ENCODE results near the gene LDLR. TPM values are rescaled to one million over a fixed set of nuclear protein-coding genes. Genes with fewer than 3 reads are reported as not detected.
"Not testable (repeated sequence)": the region's sequence is repeated elsewhere in the genome, so short reads cannot be mapped to it uniquely, and the experiment has no call there.

LDLR gene
- polyA plus RNA-seq, 1 experiment: 49.6 TPM

DNA sequence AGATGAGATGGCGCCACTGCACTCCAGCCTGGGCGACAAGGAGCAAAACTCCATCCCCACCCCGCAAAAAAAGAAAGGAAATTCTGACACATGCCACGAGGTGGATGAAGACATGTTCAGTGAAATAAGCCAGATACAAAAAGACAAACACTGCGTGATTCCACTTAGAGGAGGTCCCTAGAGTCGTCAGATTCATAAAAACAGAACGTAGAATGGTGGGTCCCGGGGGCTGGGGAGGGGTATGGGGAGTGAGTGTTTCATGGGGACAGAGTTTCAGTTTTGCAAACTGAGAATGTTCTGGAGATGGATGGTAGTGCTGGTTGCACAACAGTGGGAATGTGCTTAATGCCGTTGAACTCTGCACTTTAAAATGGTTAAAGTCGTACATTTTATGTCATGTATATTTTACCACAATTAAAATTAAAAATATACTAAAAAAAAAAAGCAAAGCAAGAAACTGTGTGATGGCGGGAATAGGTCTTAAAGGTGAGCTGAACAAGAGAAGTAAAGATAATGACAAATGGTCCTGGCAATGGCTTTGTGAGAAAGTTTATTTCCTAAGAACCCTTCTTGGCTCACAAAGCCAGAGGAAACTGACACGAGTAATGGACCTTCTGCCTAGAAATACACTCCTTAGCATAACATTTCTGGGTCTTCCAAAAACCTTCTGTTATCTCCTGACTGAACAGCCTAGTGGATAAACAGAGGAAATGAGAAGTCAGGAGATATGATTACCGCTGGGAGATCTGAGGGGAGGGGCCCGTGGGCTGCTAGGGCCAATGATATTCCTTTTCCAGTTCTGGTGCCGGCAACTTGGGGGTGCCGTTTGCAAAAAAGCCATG is 70.6 kb downstream of the LDLR start:
- ChIA-PET CTCF (interaction anchor here (0.5 to 0.6 kb wide), 2 partner anchors 10 to 34 kb away, joined by 3 to 4 read pairs; no protein-coding TSS in a partner anchor), POLR2A (no interaction called here)
- TF ChIP-seq, protein P1, sequence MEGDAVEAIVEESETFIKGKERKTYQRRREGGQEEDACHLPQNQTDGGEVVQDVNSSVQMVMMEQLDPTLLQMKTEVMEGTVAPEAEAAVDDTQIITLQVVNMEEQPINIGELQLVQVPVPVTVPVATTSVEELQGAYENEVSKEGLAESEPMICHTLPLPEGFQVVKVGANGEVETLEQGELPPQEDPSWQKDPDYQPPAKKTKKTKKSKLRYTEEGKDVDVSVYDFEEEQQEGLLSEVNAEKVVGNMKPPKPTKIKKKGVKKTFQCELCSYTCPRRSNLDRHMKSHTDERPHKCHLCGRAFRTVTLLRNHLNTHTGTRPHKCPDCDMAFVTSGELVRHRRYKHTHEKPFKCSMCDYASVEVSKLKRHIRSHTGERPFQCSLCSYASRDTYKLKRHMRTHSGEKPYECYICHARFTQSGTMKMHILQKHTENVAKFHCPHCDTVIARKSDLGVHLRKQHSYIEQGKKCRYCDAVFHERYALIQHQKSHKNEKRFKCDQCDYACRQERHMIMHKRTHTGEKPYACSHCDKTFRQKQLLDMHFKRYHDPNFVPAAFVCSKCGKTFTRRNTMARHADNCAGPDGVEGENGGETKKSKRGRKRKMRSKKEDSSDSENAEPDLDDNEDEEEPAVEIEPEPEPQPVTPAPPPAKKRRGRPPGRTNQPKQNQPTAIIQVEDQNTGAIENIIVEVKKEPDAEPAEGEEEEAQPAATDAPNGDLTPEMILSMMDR (IDR thresholded peaks at IDR 0.05; ENCODE audit: low read depth, low read length): peak; percentile 27; the same call in 1 of the 2 replicates
- H3K9me3 ChIP-seq (ENCODE audit: control insufficient read depth, insufficient read depth, low read length): peaks cover 12% of the 10 kb centered on the region
- peak overlapping the region; percentile 80 for H3K27ac ChIP-seq (ENCODE audit: low read depth, low read length)
- no peak for DNase-seq (ENCODE audit: low read depth, low spot score)
- H3K4me3 ChIP-seq (ENCODE audit: low read depth, low read length): 0 out of 2 replicates have a peak overlapping the region, but pooled peaks have one; percentile 10
- H3K27me3 ChIP-seq (ENCODE audit: control insufficient read depth, insufficient read depth, low read length): no peaks in the 10 kb centered on the region

DNA sequence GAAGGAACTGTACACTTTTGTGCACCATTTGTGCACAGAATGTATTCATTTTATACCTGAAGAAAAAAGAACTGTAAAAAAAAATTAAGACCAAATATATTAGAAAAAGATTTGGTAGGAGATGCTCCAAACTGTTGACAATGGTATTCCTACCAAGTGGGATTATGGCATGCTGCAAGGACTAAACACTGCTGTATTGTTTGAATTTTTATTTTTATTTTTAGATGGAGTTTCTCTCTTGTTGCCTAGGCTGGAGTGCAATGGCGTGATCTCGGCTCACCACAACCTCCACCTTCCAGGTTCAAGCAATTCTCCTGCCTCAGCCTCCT is 71.1 kb downstream of the LDLR start:
- peak overlapping the region; percentile 80 for H3K27ac ChIP-seq (ENCODE audit: low read depth, low read length)
- H3K27me3 ChIP-seq (ENCODE audit: control insufficient read depth, insufficient read depth, low read length); DNase-seq (ENCODE audit: low read depth, low spot score); POLR2A ChIA-PET; H3K4me3 ChIP-seq (ENCODE audit: low read depth, low read length): not testable (repeated sequence)
- CTCF ChIA-PET: interaction anchor here (0.5 to 0.6 kb wide), 2 partner anchors 10 to 34 kb away, joined by 3 to 4 read pairs; no protein-coding TSS in a partner anchor
- H3K9me3 ChIP-seq (ENCODE audit: control insufficient read depth, insufficient read depth, low read length): peaks cover 12% of the 10 kb centered on the region

DNA sequence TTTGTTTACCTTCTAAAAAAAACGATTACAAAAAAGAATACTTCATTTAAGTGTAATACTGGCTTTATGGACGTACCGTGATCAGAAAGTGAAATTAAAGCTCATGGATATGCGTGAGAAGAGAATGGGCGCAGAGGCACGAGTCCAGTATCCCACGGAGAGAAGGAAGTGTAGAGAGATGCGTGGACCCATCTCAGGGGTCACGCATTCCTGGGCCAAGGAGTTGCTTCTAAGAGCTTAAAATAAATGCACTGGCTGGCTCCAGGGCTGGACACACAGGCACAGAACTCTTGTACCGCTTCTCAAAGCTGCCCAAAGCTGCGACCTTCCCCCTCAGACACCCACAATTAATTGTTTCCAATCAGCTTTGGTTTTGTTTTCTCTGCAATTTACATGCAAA is 75.0 kb downstream of the LDLR start:
- H3K27me3 ChIP-seq (ENCODE audit: control insufficient read depth, insufficient read depth, low read length): no peaks in the 10 kb centered on the region
- H3K4me3 ChIP-seq (ENCODE audit: low read depth, low read length): no peak overlapping the region
- ChIA-PET CTCF (interaction anchor here (0.8 to 2.7 kb wide), 2 partner anchors 26 to 39 kb away, joined by 3 to 9 read pairs; no protein-coding TSS in a partner anchor), POLR2A (interaction anchor here (0.8 kb wide), 1 partner anchor 9 kb away, joined by 9 read pairs; the partner anchor contains the start of gene SPC24)
- no peak for DNase-seq (ENCODE audit: low read depth, low spot score)
- H3K9me3 ChIP-seq (ENCODE audit: control insufficient read depth, insufficient read depth, low read length): peaks cover 12% of the 10 kb centered on the region
- TF ChIP-seq, protein P1 (IDR thresholded peaks at IDR 0.05; ENCODE audit: low read depth, low read length): no peak
- no peak overlapping the region for H3K27ac ChIP-seq (ENCODE audit: low read depth, low read length)

GRCh38 chr19:11164879-11165406 is 75.7 kb downstream of the LDLR start:
- POLR2A ChIA-PET: interaction anchor here (0.7 to 0.8 kb wide), 2 partner anchors 9 to 39 kb away, joined by 3 to 9 read pairs; partner anchors contain the start of gene SPC24
- Histone ChIP-seq H3K27me3 (ENCODE audit: control insufficient read depth, insufficient read depth, low read length) (no peaks in the 10 kb centered on the region), H3K27ac (ENCODE audit: low read depth, low read length) (peak overlapping the region; percentile 61), H3K4me3 (ENCODE audit: low read depth, low read length) (no peak overlapping the region), H3K9me3 (ENCODE audit: control insufficient read depth, insufficient read depth, low read length) (peaks cover 12% of the 10 kb centered on the region)
- DNase-seq (ENCODE audit: low read depth, low spot score): no peak
- CTCF ChIA-PET: interaction anchor here (2.7 kb wide), 1 partner anchor 39 kb away, joined by 9 read pairs; no protein-coding TSS in a partner anchor
- TF ChIP-seq, protein P1 (IDR thresholded peaks at IDR 0.05; ENCODE audit: low read depth, low read length): no peak

DNA sequence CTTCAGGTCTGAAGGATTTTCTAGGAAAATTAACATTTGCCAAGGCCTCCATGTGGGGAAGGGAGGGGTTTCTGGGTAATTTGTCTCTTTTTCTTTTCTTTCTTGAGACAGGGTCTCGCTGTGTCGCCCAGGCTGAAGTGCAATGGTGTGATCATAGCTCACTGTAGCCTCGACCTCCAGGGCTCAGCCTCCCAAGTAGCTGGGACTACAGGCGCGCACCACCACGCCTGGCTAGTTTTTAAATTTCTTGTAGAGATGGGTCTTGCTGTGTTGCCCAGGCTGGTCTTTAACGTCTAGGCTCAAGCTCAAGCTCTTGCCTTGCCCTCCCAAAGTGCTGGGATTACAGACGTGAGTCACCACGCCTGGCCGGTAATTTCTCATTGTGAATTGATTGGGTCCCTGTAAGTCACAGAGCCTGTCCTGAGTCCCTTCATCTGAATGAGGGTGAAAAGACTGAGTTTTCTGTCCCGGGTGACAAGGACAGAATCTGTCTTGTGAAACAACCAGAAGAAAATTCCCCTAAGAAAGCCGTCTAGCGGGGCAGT is 76.3 kb downstream of the LDLR start:
- no peaks in the 10 kb centered on the region for H3K27me3 ChIP-seq (ENCODE audit: control insufficient read depth, insufficient read depth, low read length)
- POLR2A ChIA-PET: no interaction called here
- CTCF ChIA-PET: interaction anchor here (2.7 kb wide), 1 partner anchor 40 kb away, joined by 9 read pairs; no protein-coding TSS in a partner anchor
- no peak overlapping the region for H3K4me3 ChIP-seq (ENCODE audit: low read depth, low read length)
- TF ChIP-seq, protein P1 (IDR thresholded peaks at IDR 0.05; ENCODE audit: low read depth, low read length): no peak
- peaks cover 12% of the 10 kb centered on the region for H3K9me3 ChIP-seq (ENCODE audit: control insufficient read depth, insufficient read depth, low read length)
- peak overlapping the region; percentile 47 for H3K27ac ChIP-seq (ENCODE audit: low read depth, low read length)
- DNase-seq (ENCODE audit: low read depth, low spot score): no peak
